ENCODE measurements around the gene RAD51B. TPM values are rescaled to one million over a fixed set of nuclear protein-coding genes. Genes with fewer than 3 reads are reported as not detected.

The RAD51B gene
- total RNA-seq, 1 experiment from 2014 or later: 16.7 TPM

DNA sequence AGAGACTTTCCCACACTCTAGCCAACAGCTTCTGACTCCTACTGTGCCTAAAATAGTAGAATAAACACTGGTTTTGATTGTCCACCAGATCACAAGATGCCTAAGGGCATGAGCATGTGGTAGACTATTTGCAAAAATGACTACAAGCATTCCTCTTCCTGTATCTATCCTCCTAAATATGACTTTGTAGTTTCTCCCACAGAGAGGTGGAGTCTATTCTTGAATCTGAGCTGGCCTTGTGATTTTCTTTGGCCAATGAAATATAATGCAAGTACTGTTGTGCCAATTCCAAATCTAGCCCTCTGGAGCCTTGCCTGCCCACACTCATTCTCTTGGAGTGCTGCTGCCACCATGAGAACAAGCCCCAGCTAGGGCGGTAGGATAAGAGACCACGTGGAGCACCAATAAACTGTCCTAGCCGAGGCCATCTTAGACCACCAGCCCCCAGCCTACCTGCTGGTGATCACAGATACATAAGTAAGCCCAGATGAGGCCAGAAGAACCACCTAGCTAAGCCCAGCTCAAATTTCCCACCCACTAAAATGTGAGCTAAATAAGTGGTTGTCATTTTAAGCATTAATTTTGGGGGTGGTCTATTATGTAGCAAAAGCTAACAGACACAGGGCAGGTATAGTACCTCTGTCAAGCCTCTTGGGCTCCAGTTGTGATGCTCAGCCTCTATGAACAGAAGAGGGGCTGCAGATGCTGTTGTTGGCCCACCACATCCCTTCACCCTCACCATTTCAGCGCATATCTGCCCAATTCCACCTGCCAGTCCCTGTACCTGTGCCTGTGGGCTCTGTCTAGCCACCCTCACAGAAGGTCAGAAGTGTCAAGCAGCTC is 955.4 kb downstream of the RAD51B start:
- no peak for TF ChIP-seq CTCF (conservative IDR thresholded peaks at IDR 0.05)
- Histone ChIP-seq H2BK12ac (ENCODE audit: insufficient read length, low read depth, low read length) (no peak overlapping the region), H3K4me2 (ENCODE audit: insufficient read depth, insufficient read length, low read length) (no peak overlapping the region), H2BK15ac (ENCODE audit: low read depth, low read length) (no peak overlapping the region), H3K14ac (ENCODE audit: insufficient read depth, low read length) (no peak overlapping the region), H2BK120ac (ENCODE audit: low read depth, low read length, poor library complexity, severe bottlenecking) (no peak overlapping the region), H4K8ac (replicated peaks; ENCODE audit: insufficient read length, low read depth, low read length) (no peak overlapping the region), H3T11ph (ENCODE audit: low read length) (no peak overlapping the region), H2BK5ac (ENCODE audit: insufficient read length, low read length) (no peak overlapping the region), H3K23me2 (ENCODE audit: insufficient read length, low read depth, low read length, poor library complexity, severe bottlenecking) (no peaks in the 10 kb centered on the region), H2AK5ac (ENCODE audit: insufficient read length, low read length) (no peak overlapping the region), H3K79me2 (ENCODE audit: insufficient read depth, low read length) (no peaks in the 10 kb centered on the region), H2AFZ (ENCODE audit: low read length) (no peak overlapping the region), H3K18ac (ENCODE audit: insufficient read length, low read depth, low read length) (no peak overlapping the region), H3K23ac (ENCODE audit: insufficient read length, low read depth, low read length) (no peak overlapping the region), H3K27me3 (ENCODE audit: insufficient read depth, low read length) (no peaks in the 10 kb centered on the region), H3K9me3 (ENCODE audit: control insufficient read depth, low read depth, low read length) (no peaks in the 10 kb centered on the region), H4K5ac (ENCODE audit: insufficient read length, low read depth, low read length) (no peak overlapping the region), H4K20me1 (ENCODE audit: control insufficient read depth, insufficient read depth, insufficient read length) (no peaks in the 10 kb centered on the region), H3K27ac (ENCODE audit: insufficient read length, low read depth, low read length) (no peak overlapping the region), H3K4me1 (ENCODE audit: insufficient read depth, low read length) (no peaks in the 10 kb centered on the region), H3K56ac (ENCODE audit: insufficient read length, low read depth, low read length) (no peak overlapping the region), H3K79me1 (ENCODE audit: insufficient read depth, low read depth, low read length, poor library complexity, severe bottlenecking) (no peaks in the 10 kb centered on the region), H4K91ac (ENCODE audit: insufficient read length, low read depth, low read length) (no peak overlapping the region), H3K4ac (ENCODE audit: low read depth, low read length) (no peak overlapping the region), H3K9ac (ENCODE audit: extremely low read depth, insufficient read length, low read length) (no peak overlapping the region), H2BK20ac (ENCODE audit: low read depth, low read length, poor library complexity, severe bottlenecking) (no peak overlapping the region)
- DNase-seq: no peak
- WGBS (ENCODE audit: extremely low coverage, insufficient read length, low lambda C conversion rate): no CpG with 5 or more reads among the region's 4 CpGs
- no peak overlapping the region; a peak in 1 of 7 replicates for H3K27ac Mint-ChIP-seq
- no peaks in the 10 kb centered on the region for H3K9me3 Mint-ChIP-seq
- H3K36me3 Mint-ChIP-seq (ENCODE audit: insufficient read depth in 1 of 3, low read depth in 3 of 3): no peaks in the 10 kb centered on the region; a peak in 1 of 7 replicates
- peaks cover 5 to 13% of the 10 kb centered on the region in 2 experiments for H3K4me1 Mint-ChIP-seq
- H3K4me3 Mint-ChIP-seq: no peak overlapping the region
- H3K27me3 Mint-ChIP-seq (ENCODE audit: low read depth): no peaks in the 10 kb centered on the region; the same call in 1 of the 2 replicates
